Natural killer cell (primary cell): Measurements from ENCODE around the gene ERGIC2. TPM values are rescaled to one million over a fixed set of nuclear protein-coding genes. Genes with fewer than 3 reads are reported as not detected.
"Not testable (repeated sequence)": the region's sequence is repeated elsewhere in the genome, so short reads cannot be mapped to it uniquely, and the experiment has no call there.

Experiments used
- ATAC-seq, 3 donors: fragments of 150-1000 bp in 2 of 3; fragments of 200-7000 bp in 1 of 3; cut with Tn5 transposase; 1 replicate in 1 of 3; 2 replicates in 2 of 3; pipeline ENCODE4 v1.10.0; 2021; ENCODE audit warnings: mild to moderate bottlenecking in 2 of 3, moderate library complexity in 2 of 3
- DNase-seq, 2 donors: peaks; one replicate each; pipeline versions ENCODE4 v3.0.0 to v3.0.0-alpha.2; 2013 to 2021; ENCODE audit warnings: mixed read lengths in 1 of 2
- H3K27ac ChIP-seq: one replicate; pipeline ENCODE4 v1.5.1; 2013; ENCODE audit warnings: mild to moderate bottlenecking, low read length
- H3K27me3 ChIP-seq: one replicate; pipeline ENCODE4 v1.6.1; 2013; ENCODE audit warnings: low read length; ENCODE audit not compliant: control insufficient read depth, insufficient read depth
- H3K36me3 ChIP-seq: one replicate; pipeline ENCODE4 v1.6.1; 2013; ENCODE audit warnings: low read length; ENCODE audit not compliant: control insufficient read depth, insufficient read depth
- H3K4me1 ChIP-seq: one replicate; pipeline ENCODE4 v1.6.1; 2013; ENCODE audit warnings: low read length; ENCODE audit not compliant: control insufficient read depth, insufficient read depth
- H3K4me3 ChIP-seq: one replicate; pipeline ENCODE4 v1.5.1; 2013; ENCODE audit warnings: low read length
- H3K9me3 ChIP-seq: one replicate; pipeline ENCODE4 v1.6.1; 2013; ENCODE audit warnings: low read length; ENCODE audit not compliant: control insufficient read depth, insufficient read depth
- H3K27ac Mint-ChIP-seq, 2 donors: one replicate each; pipeline ENCODE4 v1.8.0; 2022; ENCODE audit warnings: mild to moderate bottlenecking in 2 of 2, mixed read lengths in 2 of 2, moderate library complexity in 1 of 2
- H3K27me3 Mint-ChIP-seq, 2 donors: one replicate each; pipeline ENCODE4 v1.8.0; 2022; ENCODE audit warnings: low read depth in 2 of 2, mixed read lengths in 2 of 2
- H3K36me3 Mint-ChIP-seq: one replicate; pipeline ENCODE4 v1.8.0; 2022; ENCODE audit warnings: mixed read lengths
- H3K4me1 Mint-ChIP-seq, 2 donors: one replicate each; pipeline ENCODE4 v1.8.0; 2022; ENCODE audit warnings: mixed read lengths in 2 of 2
- H3K4me3 Mint-ChIP-seq: one replicate; pipeline ENCODE4 v1.8.0; 2022; ENCODE audit warnings: mild to moderate bottlenecking, moderate library complexity, mixed read lengths
- H3K9me3 Mint-ChIP-seq, 2 donors: one replicate each; pipeline ENCODE4 v1.8.0; 2022; ENCODE audit warnings: mixed read lengths in 2 of 2
- WGBS: methylation state at CpG from one replicate; pipeline ENCODE4 v1.1.7; 2013; ENCODE audit warnings: missing lambda C conversion rate; ENCODE audit not compliant: insufficient coverage; 5-methylcytosine and 5-hydroxymethylcytosine counted together
- intact Hi-C: fragments of 100-400 bp; cut with micrococcal nuclease; formaldehyde crosslinking; loops from one replicate; pipeline ENCODE4 v1.14.2; 2022
- total RNA-seq, 4 donors: library from RNA; stranded (reverse); fragments of 120-200 nt in 1 of 4; gene quantifications; one replicate each; pipeline versions ENCODE4 v1.2.3 to v1.2.4, GENCODE V29; 2013 to 2022
- TF ChIP-seq, protein P1 (sequence below): fragments of 200-600 bp; IDR thresholded peaks from one replicate; pipeline ENCODE4 v1.8.0; 2022; ENCODE audit warnings: antibody characterized with exemption

The ERGIC2 gene
- total RNA-seq, 3 donors from 2014 or later (not counting 1 experiment from before 2014, with no cell fraction given) = 28.7 to 46.9 (median 37.2) TPM

DNA sequence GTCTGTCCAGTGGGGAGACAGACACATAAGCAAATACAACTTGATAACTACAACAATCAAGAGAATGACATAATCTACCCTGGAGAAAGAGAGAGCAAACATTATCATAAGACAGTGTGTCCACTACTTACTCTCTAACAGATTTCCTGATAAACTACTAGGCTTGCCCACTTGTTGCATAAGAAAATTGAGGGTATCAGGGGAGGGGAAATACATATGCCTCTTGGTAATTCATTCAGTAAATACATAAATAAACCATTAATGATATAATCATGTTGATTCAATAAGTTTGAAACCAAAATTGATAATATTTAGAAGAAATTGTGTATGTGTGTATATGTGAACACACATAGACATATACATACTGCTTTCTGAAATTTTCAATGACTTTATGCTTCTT, 76.6 kb downstream of the ERGIC2 start:
- Mint-ChIP-seq H3K27me3 (no peaks in the 10 kb centered on the region), H3K4me1 (no peaks in the 10 kb centered on the region), H3K27ac (no peak overlapping the region), H3K4me3 (no peak overlapping the region), H3K9me3 (no peaks in the 10 kb centered on the region), H3K36me3 (no peaks in the 10 kb centered on the region)
- no peaks in the 10 kb centered on the region for H3K27me3 ChIP-seq
- no peak for ATAC-seq
- H3K27ac ChIP-seq = no peak overlapping the region
- H3K4me1 ChIP-seq = no peaks in the 10 kb centered on the region
- no peaks in the 10 kb centered on the region for H3K36me3 ChIP-seq
- TF ChIP-seq, protein P1, sequence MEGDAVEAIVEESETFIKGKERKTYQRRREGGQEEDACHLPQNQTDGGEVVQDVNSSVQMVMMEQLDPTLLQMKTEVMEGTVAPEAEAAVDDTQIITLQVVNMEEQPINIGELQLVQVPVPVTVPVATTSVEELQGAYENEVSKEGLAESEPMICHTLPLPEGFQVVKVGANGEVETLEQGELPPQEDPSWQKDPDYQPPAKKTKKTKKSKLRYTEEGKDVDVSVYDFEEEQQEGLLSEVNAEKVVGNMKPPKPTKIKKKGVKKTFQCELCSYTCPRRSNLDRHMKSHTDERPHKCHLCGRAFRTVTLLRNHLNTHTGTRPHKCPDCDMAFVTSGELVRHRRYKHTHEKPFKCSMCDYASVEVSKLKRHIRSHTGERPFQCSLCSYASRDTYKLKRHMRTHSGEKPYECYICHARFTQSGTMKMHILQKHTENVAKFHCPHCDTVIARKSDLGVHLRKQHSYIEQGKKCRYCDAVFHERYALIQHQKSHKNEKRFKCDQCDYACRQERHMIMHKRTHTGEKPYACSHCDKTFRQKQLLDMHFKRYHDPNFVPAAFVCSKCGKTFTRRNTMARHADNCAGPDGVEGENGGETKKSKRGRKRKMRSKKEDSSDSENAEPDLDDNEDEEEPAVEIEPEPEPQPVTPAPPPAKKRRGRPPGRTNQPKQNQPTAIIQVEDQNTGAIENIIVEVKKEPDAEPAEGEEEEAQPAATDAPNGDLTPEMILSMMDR = no peak
- no peaks in the 10 kb centered on the region for H3K9me3 ChIP-seq
- no peak overlapping the region for H3K4me3 ChIP-seq
- intact Hi-C loops = no loop called here
- DNase-seq = no peak

DNA sequence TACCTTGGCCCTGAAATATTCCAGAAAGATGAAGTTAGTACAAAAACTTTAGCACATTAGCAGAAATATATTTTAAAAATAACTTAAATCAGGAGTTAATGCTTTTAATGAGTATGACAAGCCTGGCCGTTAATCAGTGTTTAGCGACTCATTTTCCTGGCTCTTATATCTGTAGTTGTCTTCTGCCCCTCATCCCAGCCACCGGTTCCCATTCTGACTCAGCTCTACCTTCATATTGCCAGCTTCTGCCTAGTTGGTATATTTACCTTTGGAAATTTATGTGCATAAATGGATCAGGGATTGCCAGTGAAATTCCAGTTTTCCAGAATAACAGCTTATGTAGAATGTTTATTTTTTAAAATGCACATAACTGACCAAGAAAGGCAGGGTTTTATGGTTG, 79.9 kb downstream of the ERGIC2 start:
- H3K36me3 ChIP-seq = no peaks in the 10 kb centered on the region
- H3K27ac ChIP-seq = no peak overlapping the region
- no peaks in the 10 kb centered on the region for H3K27me3 ChIP-seq
- no peaks in the 10 kb centered on the region for H3K27me3 Mint-ChIP-seq
- no peaks in the 10 kb centered on the region for H3K9me3 ChIP-seq
- TF ChIP-seq, protein P1 = no peak
- intact Hi-C loops = no loop called here
- WGBS = 97% methylated on average over 3 of the region's 3 CpGs
- DNase-seq = no peak
- no peak overlapping the region for H3K4me3 ChIP-seq
- no peaks in the 10 kb centered on the region for H3K36me3 Mint-ChIP-seq
- H3K9me3 Mint-ChIP-seq = no peaks in the 10 kb centered on the region
- H3K4me1 ChIP-seq = no peaks in the 10 kb centered on the region
- ATAC-seq = no peak
- H3K27ac Mint-ChIP-seq = no peak overlapping the region
- H3K4me1 Mint-ChIP-seq = no peaks in the 10 kb centered on the region
- H3K4me3 Mint-ChIP-seq = no peak overlapping the region

DNA sequence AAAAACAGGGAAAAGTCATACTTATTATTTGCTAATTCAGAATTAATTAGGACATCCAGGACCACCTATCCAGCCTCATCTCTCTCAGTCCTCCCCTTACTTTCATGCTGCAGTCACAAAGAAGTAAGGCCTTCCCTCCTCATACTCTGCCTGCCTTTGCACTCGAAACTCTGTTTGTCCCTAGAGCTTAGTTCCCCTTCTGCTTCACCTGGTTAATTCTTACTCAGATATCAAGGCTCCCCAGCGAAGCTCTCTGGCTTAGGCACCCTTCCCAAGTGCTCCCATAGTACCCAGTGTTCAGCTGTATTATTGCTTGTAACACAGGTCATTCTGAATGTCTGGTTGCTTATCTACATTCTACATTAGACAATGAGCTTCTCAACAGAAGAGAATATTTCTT, 81.3 kb downstream of the ERGIC2 start:
- Mint-ChIP-seq H3K36me3 (no peaks in the 10 kb centered on the region), H3K4me3 (no peak overlapping the region), H3K4me1 (no peaks in the 10 kb centered on the region), H3K27ac (no peak overlapping the region), H3K9me3 (no peaks in the 10 kb centered on the region), H3K27me3 (no peaks in the 10 kb centered on the region)
- no peaks in the 10 kb centered on the region for H3K27me3 ChIP-seq
- 53% methylated on average over 2 of the region's 2 CpGs for WGBS
- no peak overlapping the region for H3K4me3 ChIP-seq
- H3K9me3 ChIP-seq = no peaks in the 10 kb centered on the region
- no peak overlapping the region for H3K27ac ChIP-seq
- intact Hi-C loops = no loop called here
- ATAC-seq = no peak
- H3K4me1 ChIP-seq = no peaks in the 10 kb centered on the region
- no peaks in the 10 kb centered on the region for H3K36me3 ChIP-seq
- no peak for DNase-seq
- TF ChIP-seq, protein P1 = no peak

DNA sequence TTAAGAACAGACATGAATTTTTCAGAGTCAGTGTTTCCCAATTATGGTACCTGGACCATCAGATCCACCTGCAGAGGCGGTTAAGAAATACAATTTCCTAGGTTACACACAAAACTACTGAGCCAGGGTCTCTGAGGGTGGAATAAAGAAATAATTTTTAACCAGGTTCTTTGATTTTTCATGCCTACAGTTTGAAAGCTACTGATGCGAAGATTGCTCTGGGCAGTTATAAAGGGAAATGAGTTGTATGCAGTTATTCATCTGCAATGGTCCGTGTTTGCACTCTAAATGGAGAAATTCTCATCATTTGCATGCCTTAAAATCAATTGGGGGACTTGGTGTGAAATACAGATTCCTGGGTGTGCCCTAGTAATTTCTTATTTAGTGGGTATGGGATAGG, 89.7 kb downstream of the ERGIC2 start:
- H3K27ac ChIP-seq = no peak overlapping the region
- DNase-seq (no peak), ATAC-seq (no peak)
- H3K27me3 ChIP-seq = no peaks in the 10 kb centered on the region
- WGBS = 69% methylated on average over 3 of the region's 3 CpGs
- no peak overlapping the region for H3K4me3 Mint-ChIP-seq
- H3K4me1 Mint-ChIP-seq = no peaks in the 10 kb centered on the region
- no peaks in the 10 kb centered on the region for H3K9me3 ChIP-seq
- H3K27me3 Mint-ChIP-seq = no peaks in the 10 kb centered on the region
- no peak overlapping the region for H3K4me3 ChIP-seq
- TF ChIP-seq, protein P1 = no peak
- intact Hi-C loops = no loop called here
- no peaks in the 10 kb centered on the region for H3K4me1 ChIP-seq
- no peaks in the 10 kb centered on the region for H3K36me3 ChIP-seq
- peaks cover 3% of the 10 kb centered on the region in 2 donors for H3K9me3 Mint-ChIP-seq
- no peak overlapping the region for H3K27ac Mint-ChIP-seq
- no peaks in the 10 kb centered on the region for H3K36me3 Mint-ChIP-seq

DNA sequence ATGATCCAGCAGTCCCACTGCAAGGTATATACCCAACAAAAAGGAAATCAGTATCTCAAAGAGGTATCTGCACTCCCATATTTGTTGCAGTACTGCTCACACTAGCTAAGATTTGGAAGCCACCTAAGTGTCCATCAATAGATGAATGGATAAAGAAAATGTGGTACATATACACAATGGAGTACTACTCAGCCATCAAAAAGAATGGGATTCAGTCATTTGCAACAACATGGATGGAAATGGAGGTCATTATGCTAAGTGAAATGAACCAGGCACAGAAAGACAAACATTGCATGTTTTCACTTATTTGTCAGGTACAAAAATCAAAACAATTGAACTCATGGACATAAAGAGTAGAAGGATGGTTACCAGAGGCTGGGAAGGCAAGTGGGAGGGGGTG, 90.5 kb downstream of the ERGIC2 start:
- intact Hi-C loops, H3K4me1 ChIP-seq, H3K27me3 ChIP-seq, H3K27me3 Mint-ChIP-seq, ATAC-seq, H3K4me3 ChIP-seq, H3K27ac Mint-ChIP-seq, DNase-seq, H3K36me3 ChIP-seq, H3K9me3 ChIP-seq, H3K36me3 Mint-ChIP-seq, H3K9me3 Mint-ChIP-seq, H3K4me3 Mint-ChIP-seq, H3K4me1 Mint-ChIP-seq, H3K27ac ChIP-seq: not testable (repeated sequence)
